Naive thymus-derived CD8-positive, alpha-beta T cell (primary cell): ENCODE measurements around the gene MAGI2. TPM values are rescaled to one million over a fixed set of nuclear protein-coding genes. Genes with fewer than 3 reads are reported as not detected.
"Not testable (repeated sequence)": the region's sequence is repeated elsewhere in the genome, so short reads cannot be mapped to it uniquely, and the experiment has no call there.

Experiments
- ATAC-seq, 2 donors: fragments of 150-1000 bp; cut with Tn5 transposase in 1 of 2; sonication (Bioruptor Pico), chemical (Tn5 transposase) in 1 of 2; 1 replicate in 1 of 2; 2 replicates in 1 of 2; pipeline ENCODE4 v1.10.0; 2021; ENCODE audit warnings: mild to moderate bottlenecking in 2 of 2, moderate library complexity in 2 of 2
- POLR2A ChIA-PET: fragments of 350-600 bp; sonication (Branson Sonifier 250); formaldehyde crosslinking; loops from one replicate; lab custom pipeline; 2021; ENCODE audit warnings: antibody characterized with exemption; lab: Charles Lee
- DNase-seq, 10 donors: peaks; one replicate each; pipeline versions ENCODE4 v3.0.0 to v3.0.0-alpha.2; 2020 to 2022
- H3K27ac Mint-ChIP-seq, 10 donors: one replicate each; pipeline ENCODE4 v1.8.0; 2020 to 2022; ENCODE audit warnings: mild to moderate bottlenecking in 10 of 10, mixed read lengths in 10 of 10, moderate library complexity in 4 of 10, inconsistent platforms in 1 of 10
- H3K27me3 Mint-ChIP-seq, 5 donors: one replicate each; pipeline ENCODE4 v1.8.0; 2021 to 2022; ENCODE audit warnings: mixed read lengths in 5 of 5
- H3K36me3 Mint-ChIP-seq, 3 donors: one replicate each; pipeline ENCODE4 v1.8.0; 2020 to 2022; ENCODE audit warnings: mixed read lengths in 3 of 3, mild to moderate bottlenecking in 2 of 3, inconsistent platforms in 1 of 3
- H3K4me1 Mint-ChIP-seq, 4 donors: one replicate each; pipeline ENCODE4 v1.8.0; 2021 to 2022; ENCODE audit warnings: mixed read lengths in 4 of 4
- H3K4me3 Mint-ChIP-seq, 10 donors: one replicate each; pipeline ENCODE4 v1.8.0; 2020 to 2022; ENCODE audit warnings: mild to moderate bottlenecking in 10 of 10, mixed read lengths in 10 of 10, moderate library complexity in 6 of 10, inconsistent platforms in 1 of 10
- H3K9me3 Mint-ChIP-seq, 9 donors: one replicate each; pipeline ENCODE4 v1.8.0; 2020 to 2022; ENCODE audit warnings: mixed read lengths in 9 of 9, mild to moderate bottlenecking in 3 of 9, inconsistent platforms in 1 of 9, moderate library complexity in 1 of 9
- polyA plus RNA-seq, 3 donors: library from polyadenylated mRNA; unstranded; fragments of 300-500 nt; fragmentation: Illumina TruSeq; gene quantifications; one replicate each; pipeline ENCODE4 v1.2.3, GENCODE V29; 2021
- total RNA-seq, 8 experiments: library from RNA in 2 of 8; stranded (reverse) in 2 of 8; gene quantifications; one replicate each; pipeline ENCODE4 v1.2.3 and lab custom pipeline; 2021 to 2026

MAGI2 gene
- total and polyA plus RNA-seq, 5 experiments from 2014 or later = 0.02 to 0.65 (median 0.37) TPM; not detected in 1

DNA sequence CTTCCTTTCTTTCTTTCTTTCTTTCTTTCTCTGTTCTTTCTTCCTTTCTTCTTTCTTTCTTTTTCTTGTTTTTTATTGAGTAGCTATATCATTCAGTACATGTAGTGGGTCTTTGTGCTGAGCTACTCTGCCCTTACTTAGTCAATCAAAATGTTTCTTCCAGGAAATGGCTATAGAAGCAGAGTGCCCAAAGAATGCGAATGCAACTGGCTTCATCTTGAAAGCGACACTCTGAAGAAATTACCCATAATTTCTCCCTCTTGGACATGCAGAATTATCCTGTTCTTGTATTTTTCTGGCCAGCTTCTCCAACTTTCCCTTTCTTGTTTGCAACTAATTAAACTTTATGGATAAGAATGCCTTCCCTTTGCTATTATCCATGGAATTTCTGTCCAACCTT lies 441.5 kb downstream of the MAGI2 start:
- DNase-seq (no peak), ATAC-seq (no peak)
- POLR2A ChIA-PET = no interaction called here
- Mint-ChIP-seq H3K9me3 (peaks cover 0 to 17% (median 4%) of the 10 kb centered on the region in 9 donors), H3K27ac (no peak overlapping the region), H3K36me3 (no peaks in the 10 kb centered on the region), H3K4me3 (no peak overlapping the region), H3K27me3 (no peaks in the 10 kb centered on the region), H3K4me1 (no peaks in the 10 kb centered on the region)

DNA sequence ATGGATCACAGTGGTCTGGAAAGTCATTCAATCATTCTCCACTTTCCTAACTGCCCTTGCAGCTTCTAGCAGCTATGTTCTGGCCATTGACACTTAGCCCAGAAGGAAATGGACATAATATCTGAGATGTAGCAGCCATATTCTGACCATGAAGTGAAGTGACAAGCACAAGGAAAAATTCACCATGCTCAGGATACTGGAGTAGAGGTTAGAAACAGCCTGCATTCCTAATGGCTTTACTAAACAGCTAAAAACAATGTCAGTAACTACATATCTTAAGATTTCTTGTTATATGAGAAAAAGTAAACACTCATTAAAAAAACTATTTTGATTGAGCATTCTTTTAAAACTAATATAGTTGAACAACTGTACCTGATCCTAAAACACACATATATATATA lies 443.8 kb downstream of the MAGI2 start:
- POLR2A ChIA-PET = no interaction called here

DNA sequence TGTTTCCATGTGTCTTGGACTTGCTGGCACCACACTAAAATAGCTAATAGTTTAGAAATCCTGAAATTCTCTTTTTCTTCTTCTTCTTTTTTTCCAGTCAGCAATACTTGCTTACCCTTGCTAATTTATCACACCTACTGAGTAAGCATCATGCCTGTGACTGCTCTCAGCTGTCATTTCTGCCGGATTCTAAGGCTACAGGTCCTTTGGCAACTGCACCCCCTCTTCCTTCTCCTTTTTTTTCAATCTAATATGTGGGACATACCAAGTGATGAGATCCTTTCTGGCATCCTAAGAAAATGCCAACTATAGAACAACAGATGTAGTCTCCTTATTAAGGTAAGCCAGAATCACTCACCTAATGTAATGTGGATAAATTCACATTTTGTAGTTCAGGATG lies 444.7 kb downstream of the MAGI2 start:
- DNase-seq = no peak
- Mint-ChIP-seq H3K27ac (no peak overlapping the region), H3K4me3 (no peak overlapping the region), H3K27me3 (no peaks in the 10 kb centered on the region), H3K9me3 (peaks cover 0 to 22% (median 4%) of the 10 kb centered on the region in 9 donors), H3K4me1 (no peaks in the 10 kb centered on the region), H3K36me3 (no peaks in the 10 kb centered on the region)
- ATAC-seq = no peak
- POLR2A ChIA-PET = no interaction called here

More for the DNA sequence above, 443.8 kb downstream of the MAGI2 start:
- H3K27me3 Mint-ChIP-seq = no peaks in the 10 kb centered on the region
- H3K9me3 Mint-ChIP-seq = peaks cover 0 to 14% (median 2%) of the 10 kb centered on the region in 9 donors
- no peaks in the 10 kb centered on the region for H3K4me1 Mint-ChIP-seq
- H3K27ac Mint-ChIP-seq = no peak overlapping the region
- ATAC-seq (no peak), DNase-seq (no peak)
- H3K4me3 Mint-ChIP-seq = no peak overlapping the region
- no peaks in the 10 kb centered on the region for H3K36me3 Mint-ChIP-seq

DNA sequence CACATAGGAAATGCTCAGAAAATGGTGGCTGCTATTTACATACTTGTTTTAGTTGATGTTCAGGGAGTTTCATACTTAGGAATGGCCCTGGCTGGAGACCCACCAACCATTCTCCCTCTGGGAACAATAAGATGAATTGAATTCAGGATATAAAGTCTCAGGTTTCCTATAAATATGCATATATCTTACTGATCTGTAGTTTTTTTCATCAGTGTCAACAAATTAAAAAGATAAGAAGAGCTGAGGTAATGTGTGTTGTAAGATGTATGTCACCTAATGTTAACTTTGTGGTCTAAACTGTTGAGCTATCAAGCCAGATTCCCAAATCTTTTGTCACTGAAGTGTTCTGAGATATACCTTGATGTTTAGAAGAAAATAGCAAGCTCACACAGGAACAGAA lies 457.5 kb downstream of the MAGI2 start:
- Mint-ChIP-seq H3K4me3 (no peak overlapping the region), H3K27ac (no peak overlapping the region), H3K9me3 (peaks cover 0 to 11% (median 0%) of the 10 kb centered on the region in 9 donors), H3K27me3 (no peaks in the 10 kb centered on the region), H3K4me1 (no peaks in the 10 kb centered on the region), H3K36me3 (no peaks in the 10 kb centered on the region)
- ATAC-seq (no peak), DNase-seq (no peak)
- POLR2A ChIA-PET = no interaction called here

DNA sequence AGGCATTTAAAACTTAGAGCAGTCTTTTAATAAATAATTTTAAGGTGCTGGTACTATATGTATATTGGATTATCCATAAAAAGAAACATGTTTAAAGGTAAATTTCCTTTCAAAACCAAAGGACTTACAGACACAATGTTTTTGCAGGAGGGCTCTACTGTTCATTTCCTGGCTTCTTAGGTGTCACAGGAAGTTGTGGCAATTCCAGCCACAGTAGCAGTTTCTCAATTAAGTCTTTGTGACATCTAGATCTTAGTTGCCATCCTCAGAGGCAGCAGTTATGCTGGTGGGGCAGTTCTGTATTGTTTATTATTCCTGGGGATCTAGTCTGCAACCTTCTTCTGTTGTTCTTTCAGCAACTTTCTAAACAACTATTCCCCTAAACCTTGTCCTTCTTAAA lies 460.1 kb downstream of the MAGI2 start:
- no peaks in the 10 kb centered on the region for H3K36me3 Mint-ChIP-seq
- no peak overlapping the region for H3K4me3 Mint-ChIP-seq
- POLR2A ChIA-PET = interaction anchor here (0.5 kb wide), 1 partner anchor 42 kb away, joined by 3 read pairs; no protein-coding TSS in a partner anchor
- no peak overlapping the region for H3K27ac Mint-ChIP-seq
- ATAC-seq (no peak), DNase-seq (no peak)
- peaks cover 0 to 23% (median 2%) of the 10 kb centered on the region in 9 donors for H3K9me3 Mint-ChIP-seq
- no peaks in the 10 kb centered on the region for H3K27me3 Mint-ChIP-seq
- H3K4me1 Mint-ChIP-seq = no peaks in the 10 kb centered on the region

DNA sequence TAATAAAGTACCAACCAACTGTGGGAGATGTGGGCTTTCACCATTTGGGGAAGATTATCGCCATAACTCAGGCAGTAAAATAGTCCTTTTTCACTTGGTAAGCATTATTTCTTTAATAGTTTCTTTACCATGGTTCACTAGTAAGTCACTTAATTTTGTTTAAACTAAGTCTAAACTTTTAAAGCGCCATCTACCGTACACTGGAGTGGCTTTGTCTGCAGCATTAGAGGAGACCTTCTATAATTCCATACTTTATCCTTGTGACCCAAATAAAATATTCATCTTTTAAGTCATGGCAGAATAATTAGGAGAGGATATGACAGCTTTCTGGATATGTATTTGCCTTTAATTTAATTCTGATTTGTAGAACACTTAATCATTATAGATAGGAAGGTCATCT lies 468.0 kb downstream of the MAGI2 start:
- Mint-ChIP-seq H3K36me3 (no peaks in the 10 kb centered on the region), H3K4me1 (no peaks in the 10 kb centered on the region), H3K9me3 (peaks cover 0 to 31% (median 3%) of the 10 kb centered on the region in 9 donors), H3K27me3 (no peaks in the 10 kb centered on the region), H3K27ac (no peak overlapping the region), H3K4me3 (no peak overlapping the region)
- ATAC-seq (no peak), DNase-seq (no peak)
- POLR2A ChIA-PET = no interaction called here

DNA sequence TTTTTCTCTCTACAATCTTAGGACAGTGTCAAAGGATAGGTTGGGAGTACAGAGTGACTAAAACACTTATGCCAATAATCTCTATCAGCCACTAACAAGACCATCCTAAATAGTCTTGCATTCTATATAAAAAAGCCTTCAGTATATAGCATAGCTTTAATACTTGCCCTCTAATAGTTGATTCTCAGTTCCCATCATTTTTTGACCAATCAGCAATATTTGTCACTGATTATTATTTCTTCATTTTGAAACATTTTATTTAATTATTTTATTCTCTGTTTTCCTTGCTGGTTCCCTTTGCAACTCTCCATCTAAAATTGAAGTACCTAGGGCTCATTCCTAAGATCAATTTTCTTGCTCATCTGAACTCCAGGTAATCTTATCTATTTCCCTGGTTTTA lies 470.0 kb downstream of the MAGI2 start:
- H3K4me3 Mint-ChIP-seq = no peak overlapping the region
- H3K9me3 Mint-ChIP-seq = peaks cover 2 to 18% (median 4%) of the 10 kb centered on the region in 9 donors
- H3K27me3 Mint-ChIP-seq = no peaks in the 10 kb centered on the region
- no peak overlapping the region for H3K27ac Mint-ChIP-seq
- no peak for ATAC-seq
- H3K4me1 Mint-ChIP-seq = no peaks in the 10 kb centered on the region
- no peak for DNase-seq
- no peaks in the 10 kb centered on the region for H3K36me3 Mint-ChIP-seq
- POLR2A ChIA-PET = no interaction called here

DNA sequence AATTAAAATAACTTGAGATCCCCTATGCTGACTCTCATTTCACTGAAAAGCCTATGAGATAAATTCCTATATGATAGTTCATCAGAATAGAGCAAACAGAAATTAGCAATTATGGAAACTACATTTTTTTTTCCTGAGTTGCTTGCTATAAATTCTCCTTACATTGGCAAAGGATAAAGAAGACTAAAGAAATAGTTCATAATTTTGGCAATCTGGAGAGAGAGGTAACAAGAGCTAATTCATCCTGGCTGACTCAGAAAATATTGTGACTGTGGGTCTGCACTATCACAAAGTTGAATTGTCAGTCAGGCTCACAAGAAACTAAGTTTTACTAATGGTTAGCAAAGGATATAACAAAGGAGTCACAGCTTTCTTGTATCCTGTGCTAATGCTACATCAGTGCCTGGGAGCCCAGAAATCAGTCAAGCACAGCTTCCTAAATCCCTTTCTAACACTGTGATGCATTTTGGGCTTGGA lies 483.0 kb downstream of the MAGI2 start:
- Mint-ChIP-seq H3K9me3 (peaks cover 0 to 17% (median 4%) of the 10 kb centered on the region in 9 donors), H3K36me3 (no peaks in the 10 kb centered on the region), H3K27ac (no peak overlapping the region), H3K4me1 (no peaks in the 10 kb centered on the region), H3K4me3 (no peak overlapping the region), H3K27me3 (no peaks in the 10 kb centered on the region)
- POLR2A ChIA-PET = no interaction called here
- no peak for DNase-seq
- ATAC-seq = no peak

DNA sequence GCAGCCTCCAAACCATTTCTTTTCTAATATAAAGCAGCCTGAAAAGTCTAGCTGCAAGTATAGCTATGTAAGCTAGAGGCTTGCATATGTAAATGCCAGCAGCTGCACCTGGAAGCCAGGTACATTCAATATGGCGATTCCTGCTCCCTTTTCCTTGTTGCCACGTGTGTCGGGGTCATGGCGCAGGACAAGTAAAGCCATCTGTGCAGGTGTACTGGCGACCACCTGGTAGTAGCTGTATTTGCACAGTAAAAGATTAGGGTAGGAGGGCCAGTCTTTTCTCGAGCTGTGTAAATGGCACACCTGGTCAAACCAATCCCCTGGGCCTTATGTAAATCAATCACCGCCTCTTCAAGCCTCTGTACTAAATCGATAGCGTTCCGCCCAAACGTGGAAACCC lies 484.5 kb downstream of the MAGI2 start:
- no peak for ATAC-seq
- Mint-ChIP-seq H3K4me3 (no peak overlapping the region), H3K36me3 (no peaks in the 10 kb centered on the region), H3K9me3 (peaks cover 0 to 17% (median 3%) of the 10 kb centered on the region in 9 donors), H3K4me1 (no peaks in the 10 kb centered on the region), H3K27me3 (no peaks in the 10 kb centered on the region), H3K27ac (no peak overlapping the region)
- POLR2A ChIA-PET = no interaction called here
- no peak for DNase-seq

DNA sequence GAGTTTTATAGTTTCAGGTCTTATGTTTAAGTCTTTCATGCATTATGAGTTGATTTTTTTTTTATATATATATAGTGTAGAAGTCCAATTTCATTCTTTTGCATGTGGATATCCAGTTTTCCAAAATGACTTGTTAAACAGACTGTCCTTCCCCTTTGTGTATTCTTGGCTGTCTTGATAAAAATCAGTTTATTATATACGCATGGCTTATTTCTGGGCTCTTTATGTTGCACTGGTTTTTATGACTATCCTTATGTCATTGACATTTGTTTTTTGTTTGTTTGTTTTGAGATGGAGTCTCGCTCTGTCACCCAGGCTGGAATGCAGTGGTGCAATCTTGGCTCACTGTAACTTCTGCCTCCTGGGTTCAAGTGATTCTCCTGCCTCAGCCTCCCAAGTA lies 485.9 kb downstream of the MAGI2 start:
- H3K27ac Mint-ChIP-seq, H3K36me3 Mint-ChIP-seq, H3K4me3 Mint-ChIP-seq, H3K27me3 Mint-ChIP-seq, DNase-seq, ATAC-seq, POLR2A ChIA-PET, H3K4me1 Mint-ChIP-seq: not testable (repeated sequence)
- peaks cover 0 to 17% (median 0%) of the 10 kb centered on the region in 9 donors for H3K9me3 Mint-ChIP-seq

DNA sequence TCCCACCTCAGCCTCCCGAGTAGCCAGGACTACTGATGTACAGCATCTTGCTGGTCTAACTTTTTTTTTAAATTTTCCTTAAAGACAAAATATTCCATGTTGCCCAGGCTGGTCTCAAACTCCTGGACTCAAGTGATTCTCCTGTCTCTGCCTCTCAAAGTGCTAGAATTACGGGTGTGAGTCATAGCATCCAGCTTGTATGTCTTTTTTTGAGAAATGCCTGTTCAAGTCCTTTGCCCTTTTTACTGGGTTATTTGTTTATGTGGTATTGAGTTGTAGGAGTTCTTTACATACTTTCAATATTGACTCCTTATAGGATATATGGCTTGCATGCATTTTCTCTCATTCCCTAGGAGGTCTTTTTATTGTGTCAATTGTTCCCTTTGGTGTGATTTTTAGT lies 486.4 kb downstream of the MAGI2 start:
- POLR2A ChIA-PET = no interaction called here
- Mint-ChIP-seq H3K27ac (no peak overlapping the region), H3K36me3 (no peaks in the 10 kb centered on the region), H3K27me3 (no peaks in the 10 kb centered on the region), H3K4me3 (no peak overlapping the region), H3K4me1 (no peaks in the 10 kb centered on the region), H3K9me3 (peaks cover 0 to 17% (median 1%) of the 10 kb centered on the region in 9 donors)
- ATAC-seq (no peak), DNase-seq (no peak)

DNA sequence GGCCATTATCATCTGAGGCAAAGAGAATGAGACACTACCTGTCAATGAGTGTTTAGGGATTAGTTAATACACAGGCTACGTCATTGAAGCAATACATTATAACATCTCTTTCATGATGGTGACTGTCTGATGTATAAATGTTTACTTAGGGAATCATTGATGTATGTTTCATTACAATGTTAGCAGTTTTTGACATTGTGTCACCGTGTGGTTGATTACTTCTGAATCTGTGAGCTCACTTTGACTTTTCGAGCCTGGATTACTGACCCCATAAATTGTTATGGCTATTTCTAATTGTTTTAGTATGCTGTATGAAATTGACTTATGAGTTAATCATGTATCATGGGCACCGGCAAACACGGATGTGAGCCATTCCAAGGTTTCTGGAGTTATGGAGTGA lies 494.0 kb downstream of the MAGI2 start:
- Mint-ChIP-seq H3K27ac (no peak overlapping the region), H3K4me1 (no peaks in the 10 kb centered on the region), H3K9me3 (peaks cover 0 to 4% (median 0%) of the 10 kb centered on the region in 9 donors), H3K27me3 (no peaks in the 10 kb centered on the region), H3K36me3 (no peaks in the 10 kb centered on the region), H3K4me3 (no peak overlapping the region)
- POLR2A ChIA-PET = no interaction called here
- ATAC-seq (no peak), DNase-seq (no peak)

DNA sequence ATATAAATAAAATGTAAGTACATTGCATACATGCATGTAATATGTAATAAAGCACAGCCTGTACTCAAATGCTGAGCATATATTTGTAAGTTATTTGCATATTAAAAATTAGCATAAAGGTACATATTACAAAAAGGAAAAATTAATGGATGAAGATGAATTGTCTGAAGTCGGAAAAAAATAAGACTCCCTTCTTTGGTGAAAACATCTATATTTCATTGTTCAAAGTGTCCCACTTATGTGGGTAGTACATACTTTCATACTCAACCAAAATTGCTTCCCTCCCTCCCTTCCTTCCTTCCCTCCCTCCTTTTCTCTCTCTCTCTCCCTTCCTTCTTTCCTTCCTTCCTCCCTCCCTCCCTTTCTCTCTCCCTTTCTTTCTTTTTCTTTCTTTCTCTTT lies 498.1 kb downstream of the MAGI2 start:
- POLR2A ChIA-PET = no interaction called here
- H3K4me3 Mint-ChIP-seq = no peak overlapping the region
- ATAC-seq (no peak), DNase-seq (no peak)
- no peaks in the 10 kb centered on the region for H3K27me3 Mint-ChIP-seq
- peaks cover 0 to 11% (median 0%) of the 10 kb centered on the region in 9 donors for H3K9me3 Mint-ChIP-seq
- no peaks in the 10 kb centered on the region for H3K4me1 Mint-ChIP-seq
- no peaks in the 10 kb centered on the region for H3K36me3 Mint-ChIP-seq
- H3K27ac Mint-ChIP-seq = no peak overlapping the region

DNA sequence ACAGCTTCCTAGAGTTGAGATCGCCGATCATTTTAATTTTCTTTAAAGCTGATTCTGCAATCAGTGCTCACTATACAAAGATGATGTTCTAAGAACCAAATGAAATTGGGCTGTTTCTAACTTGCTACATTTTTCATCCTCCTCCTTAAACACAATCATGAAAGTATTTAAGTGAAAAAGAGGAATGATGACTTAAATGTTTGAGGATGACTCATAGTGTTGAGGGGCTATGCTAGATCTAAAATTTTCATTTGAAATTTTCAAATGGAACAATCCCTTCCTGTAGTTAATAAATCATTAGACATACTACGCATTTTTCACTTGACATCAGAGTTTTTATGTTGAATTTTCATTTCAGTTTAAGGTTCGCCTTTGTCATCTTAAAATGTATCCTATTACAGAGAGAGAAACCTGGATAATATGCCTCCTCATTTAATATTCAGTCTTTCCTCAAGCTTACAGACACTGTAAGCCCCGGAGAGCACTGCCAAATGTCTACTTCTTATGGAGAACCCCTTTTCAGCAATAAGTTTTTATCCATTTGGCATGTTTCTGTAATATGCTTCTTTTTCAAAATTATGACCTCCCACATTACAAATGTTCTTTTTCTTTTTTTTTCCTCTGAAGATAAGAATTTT lies 499.6 kb downstream of the MAGI2 start:
- H3K4me1 Mint-ChIP-seq = no peaks in the 10 kb centered on the region
- H3K36me3 Mint-ChIP-seq = no peaks in the 10 kb centered on the region
- H3K27ac Mint-ChIP-seq = no peak overlapping the region
- peaks cover 0 to 11% (median 0%) of the 10 kb centered on the region in 9 donors for H3K9me3 Mint-ChIP-seq
- POLR2A ChIA-PET = no interaction called here
- H3K4me3 Mint-ChIP-seq = no peak overlapping the region
- no peaks in the 10 kb centered on the region for H3K27me3 Mint-ChIP-seq
- DNase-seq (no peak), ATAC-seq (no peak)
